Endodermal cell (in vitro differentiated cells): ENCODE measurements around the gene COPA. TPM values are rescaled to one million over a fixed set of nuclear protein-coding genes. Genes with fewer than 3 reads are reported as not detected.

Source experiments
- DNase-seq: peaks from one replicate; pipeline ENCODE4 v3.0.0-alpha.2; 2017
- H3K27ac ChIP-seq: 2 replicates; pipeline ENCODE4 v1.5.1; 2013; ENCODE audit warnings: mild to moderate bottlenecking, low read depth, low read length, moderate library complexity
- H3K27me3 ChIP-seq: 2 replicates; pipeline ENCODE4 v1.6.1; 2013; ENCODE audit warnings: mild to moderate bottlenecking, low read length, moderate library complexity; ENCODE audit not compliant: insufficient read depth, control insufficient read depth, poor library complexity, severe bottlenecking
- H3K36me3 ChIP-seq: 2 replicates; pipeline ENCODE4 v1.7.0; 2013; ENCODE audit warnings: mild to moderate bottlenecking, low read length, moderate library complexity; ENCODE audit not compliant: control insufficient read depth, insufficient read depth
- H3K4me1 ChIP-seq: one replicate; pipeline ENCODE4 v1.7.0; 2013; ENCODE audit warnings: low read length; ENCODE audit not compliant: control insufficient read depth, insufficient read depth
- H3K4me3 ChIP-seq: 2 replicates; pipeline ENCODE4 v1.5.1; 2013; ENCODE audit warnings: mild to moderate bottlenecking, low read length, moderate library complexity
- H3K9ac ChIP-seq: 2 replicates; pipeline ENCODE4 v1.6.1; 2013; ENCODE audit warnings: mild to moderate bottlenecking, low read length, moderate library complexity; ENCODE audit not compliant: poor library complexity, severe bottlenecking; ENCODE audit errors: extremely low read depth
- H3K9me3 ChIP-seq: 2 replicates; pipeline ENCODE4 v1.6.1; 2013; ENCODE audit warnings: mild to moderate bottlenecking, low read length, moderate library complexity; ENCODE audit not compliant: control insufficient read depth
- H3K27ac Mint-ChIP-seq: 2 replicates; pipeline ENCODE4 v1.8.0; 2020; ENCODE audit warnings: mixed read lengths
- H3K27me3 Mint-ChIP-seq: 2 replicates; pipeline ENCODE4 v1.8.0; 2021; ENCODE audit warnings: mild to moderate bottlenecking, mixed read lengths; ENCODE audit not compliant: insufficient read depth
- H3K36me3 Mint-ChIP-seq: 2 replicates; pipeline ENCODE4 v1.8.0; 2020; ENCODE audit warnings: low read depth, mixed read lengths
- H3K4me1 Mint-ChIP-seq: 2 replicates; pipeline ENCODE4 v1.8.0; 2020; ENCODE audit warnings: mixed read lengths
- H3K4me3 Mint-ChIP-seq: 2 replicates; pipeline ENCODE4 v1.8.0; 2020; ENCODE audit warnings: mild to moderate bottlenecking, moderate library complexity, mixed read lengths
- H3K9me3 Mint-ChIP-seq: 2 replicates; pipeline ENCODE4 v1.8.0; 2020; ENCODE audit warnings: mild to moderate bottlenecking, mixed read lengths
- CTCF ChIP-seq: fragments of 200-600 bp; sonication (generic); conservative IDR thresholded peaks from 2 replicates; pipeline ENCODE4 v1.5.0; 2021; ENCODE audit warnings: antibody characterized with exemption, mild to moderate bottlenecking
- WGBS, 2 experiments: methylation state at CpG; one replicate each; pipeline versions ENCODE4 v1.1.5 to v1.1.7; 2013; ENCODE audit warnings: missing lambda C conversion rate in 2 of 2, mixed read lengths in 1 of 2; ENCODE audit not compliant: insufficient coverage in 1 of 2, insufficient read length in 1 of 2; 5-methylcytosine and 5-hydroxymethylcytosine counted together
- total RNA-seq, 2 donors: library from RNA; stranded (reverse); fragmentation: NEBNext Ultra II Directional in 1 of 2; extraction: Animal tissue kit (Norgen Biotek cat#: 25700) in 1 of 2; gene quantifications; 2 replicates in 1 of 2; 3 replicates in 1 of 2; pipeline ENCODE4 v1.2.1, GENCODE V29; 2021

Gene COPA
- total RNA-seq, 2 donors from 2014 or later = 159 to 174 TPM

GRCh38 chr1:160338580-160338979, 4.5 kb downstream of the COPA start:
- H3K36me3 Mint-ChIP-seq = peaks cover 44% of the 10 kb centered on the region
- TF ChIP-seq CTCF = no peak
- peaks cover 17% of the 10 kb centered on the region for H3K4me1 Mint-ChIP-seq
- Histone ChIP-seq H3K4me1 (peaks cover 4% of the 10 kb centered on the region), H3K9me3 (no peaks in the 10 kb centered on the region), H3K27ac (no peak overlapping the region), H3K9ac (no peak overlapping the region), H3K36me3 (peaks cover 62% of the 10 kb centered on the region), H3K27me3 (no peaks in the 10 kb centered on the region), H3K4me3 (no peak overlapping the region)
- H3K27me3 Mint-ChIP-seq = no peaks in the 10 kb centered on the region
- H3K27ac Mint-ChIP-seq = no peak overlapping the region
- H3K4me3 Mint-ChIP-seq = no peak overlapping the region
- DNase-seq = no peak
- no peaks in the 10 kb centered on the region for H3K9me3 Mint-ChIP-seq
- 90 to 93% methylated on average over 4 of the region's 4 CpGs for WGBS, 2 experiments

- Histone ChIP-seq H3K9ac (no peak overlapping the region), H3K27ac (no peak overlapping the region), H3K4me1 (no peaks in the 10 kb centered on the region), H3K4me3 (no peak overlapping the region), H3K9me3 (no peaks in the 10 kb centered on the region), H3K36me3 (peaks cover 86% of the 10 kb centered on the region), H3K27me3 (no peaks in the 10 kb centered on the region)
- DNase-seq = no peak
- Mint-ChIP-seq H3K4me3 (no peak overlapping the region), H3K36me3 (peaks cover 61% of the 10 kb centered on the region), H3K27ac (no peak overlapping the region), H3K27me3 (no peaks in the 10 kb centered on the region), H3K4me1 (no peaks in the 10 kb centered on the region), H3K9me3 (no peaks in the 10 kb centered on the region)
- no peak for TF ChIP-seq CTCF
Observed at GRCh38 chr1:160332516-160332915, 10.5 kb downstream of the COPA start.

- Histone ChIP-seq H3K4me1 (no peaks in the 10 kb centered on the region), H3K36me3 (peaks cover 91% of the 10 kb centered on the region), H3K27ac (no peak overlapping the region), H3K9me3 (no peaks in the 10 kb centered on the region), H3K9ac (no peak overlapping the region), H3K27me3 (no peaks in the 10 kb centered on the region), H3K4me3 (no peak overlapping the region)
- Mint-ChIP-seq H3K4me1 (no peaks in the 10 kb centered on the region), H3K4me3 (no peak overlapping the region), H3K27me3 (no peaks in the 10 kb centered on the region), H3K27ac (no peak overlapping the region), H3K9me3 (no peaks in the 10 kb centered on the region), H3K36me3 (peaks cover 66% of the 10 kb centered on the region)
- no peak for TF ChIP-seq CTCF
- DNase-seq = no peak
Observed at GRCh38 chr1:160330119-160330518, 12.9 kb downstream of the COPA start.
